ENCODE results near the gene CHI3L2. TPM values are rescaled to one million over a fixed set of nuclear protein-coding genes. Genes with fewer than 3 reads are reported as not detected.

The CHI3L2 gene
- total and polyA plus RNA-seq, 9 of the 15 experiments (the other 6 are each of a cell fraction or from before 2014, with no cell fraction given), result 0.07 to 0.27 (median 0.15) TPM; not detected in 6

DNA sequence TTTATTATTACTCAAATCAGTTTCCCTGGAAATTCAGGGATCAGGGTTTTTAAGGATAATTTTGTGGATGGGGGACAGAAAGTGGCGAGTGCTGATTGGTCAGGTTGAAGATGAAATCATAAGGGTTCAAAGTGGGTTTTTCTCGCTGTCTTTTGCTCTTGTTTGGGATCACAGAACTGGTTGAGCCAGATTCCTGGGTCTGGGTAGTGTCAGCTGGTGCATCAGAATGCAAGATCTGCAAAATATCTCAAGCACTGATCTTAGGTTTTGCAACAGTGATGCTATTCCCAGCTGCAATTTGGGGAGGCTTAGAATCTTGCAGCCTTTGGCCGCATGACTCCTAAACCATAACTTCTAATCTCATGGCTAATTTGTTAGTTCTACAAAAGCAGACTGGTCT, 9.3 kb downstream of the CHI3L2 start (continued):
- TF ChIP-seq TBP (optimal IDR thresholded peaks at IDR 0.05; ENCODE audit: low read depth, low read length), result no peak
- TF ChIP-seq, protein P1, sequence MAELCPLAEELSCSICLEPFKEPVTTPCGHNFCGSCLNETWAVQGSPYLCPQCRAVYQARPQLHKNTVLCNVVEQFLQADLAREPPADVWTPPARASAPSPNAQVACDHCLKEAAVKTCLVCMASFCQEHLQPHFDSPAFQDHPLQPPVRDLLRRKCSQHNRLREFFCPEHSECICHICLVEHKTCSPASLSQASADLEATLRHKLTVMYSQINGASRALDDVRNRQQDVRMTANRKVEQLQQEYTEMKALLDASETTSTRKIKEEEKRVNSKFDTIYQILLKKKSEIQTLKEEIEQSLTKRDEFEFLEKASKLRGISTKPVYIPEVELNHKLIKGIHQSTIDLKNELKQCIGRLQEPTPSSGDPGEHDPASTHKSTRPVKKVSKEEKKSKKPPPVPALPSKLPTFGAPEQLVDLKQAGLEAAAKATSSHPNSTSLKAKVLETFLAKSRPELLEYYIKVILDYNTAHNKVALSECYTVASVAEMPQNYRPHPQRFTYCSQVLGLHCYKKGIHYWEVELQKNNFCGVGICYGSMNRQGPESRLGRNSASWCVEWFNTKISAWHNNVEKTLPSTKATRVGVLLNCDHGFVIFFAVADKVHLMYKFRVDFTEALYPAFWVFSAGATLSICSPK (IDR thresholded peaks at IDR 0.05; ENCODE audit: borderline replicate concordance), result no peak
- TF ChIP-seq, protein P2, sequence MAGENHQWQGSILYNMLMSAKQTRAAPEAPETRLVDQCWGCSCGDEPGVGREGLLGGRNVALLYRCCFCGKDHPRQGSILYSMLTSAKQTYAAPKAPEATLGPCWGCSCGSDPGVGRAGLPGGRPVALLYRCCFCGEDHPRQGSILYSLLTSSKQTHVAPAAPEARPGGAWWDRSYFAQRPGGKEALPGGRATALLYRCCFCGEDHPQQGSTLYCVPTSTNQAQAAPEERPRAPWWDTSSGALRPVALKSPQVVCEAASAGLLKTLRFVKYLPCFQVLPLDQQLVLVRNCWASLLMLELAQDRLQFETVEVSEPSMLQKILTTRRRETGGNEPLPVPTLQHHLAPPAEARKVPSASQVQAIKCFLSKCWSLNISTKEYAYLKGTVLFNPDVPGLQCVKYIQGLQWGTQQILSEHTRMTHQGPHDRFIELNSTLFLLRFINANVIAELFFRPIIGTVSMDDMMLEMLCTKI (IDR thresholded peaks at IDR 0.05; ENCODE audit: partially characterized antibody), result no peak

- ATAC-seq (no peak), FAIRE-seq (no peak), DNase-seq (ENCODE audit: extremely low read depth in 1 of 4, low spot score in 3 of 4) (no peak)
- H3K9ac ChIP-seq (ENCODE audit: insufficient read depth in 1 of 2, low read depth in 2 of 2, low read length in 2 of 2), result no peak overlapping the region
- H2AFZ ChIP-seq (ENCODE audit: low read depth, low read length), result no peak overlapping the region
- H3K4me2 ChIP-seq (ENCODE audit: insufficient read depth, low read length), result no peak overlapping the region
- WGBS (ENCODE audit: insufficient coverage, low coverage, missing lambda C conversion rate), result 0% methylated on average over 5 of the region's 5 CpGs
- no TSS peak for BruUV-seq (replicated peaks)
- no peaks in the 10 kb centered on the region for H3K79me2 ChIP-seq (ENCODE audit: control insufficient read depth, insufficient read depth, low read length)
- H3K9me1 ChIP-seq (ENCODE audit: control insufficient read depth, insufficient read depth, low read length), result no peaks in the 10 kb centered on the region
- H3K27me3 ChIP-seq (ENCODE audit: control insufficient read depth in 2 of 2, insufficient read depth in 2 of 2, low read length in 2 of 2), result peaks cover 6 to 11% of the 10 kb centered on the region in 2 experiments; a peak in 4 of 5 replicates
- ChIA-PET CTCF (ENCODE audit: low intra/inter-chr PET ratio) (no interaction called here), POLR2A (interaction anchor here (1.3 kb wide), 1 partner anchor 29 kb away, joined by 3 read pairs; no protein-coding TSS in a partner anchor)
- in situ Hi-C loops (cut with MboI) (no loop called here), intact Hi-C loops (cut with micrococcal nuclease) (no loop called here)
- H4K20me1 ChIP-seq (replicated peaks; ENCODE audit: control insufficient read depth, insufficient read depth, low read length), result no peaks in the 10 kb centered on the region
- H3K4me3 ChIP-seq, result no peak overlapping the region
- no peak for TF ChIP-seq NEUROD1 (IDR thresholded peaks at IDR 0.05; ENCODE audit: borderline replicate concordance, low read depth, low read length, partially characterized antibody)
- TF ChIP-seq SNIP1 (IDR thresholded peaks at IDR 0.05; ENCODE audit: low read depth), result no peak
- no peak for TF ChIP-seq XRCC4 (IDR thresholded peaks at IDR 0.05; ENCODE audit: extremely low read depth, insufficient read depth, insufficient read length)
- TF ChIP-seq ZNF780A (CRISPR knock-in tag; IDR thresholded peaks at IDR 0.05), result no peak
- no peak for TF ChIP-seq FOXK1 (CRISPR knock-in tag; IDR thresholded peaks at IDR 0.05; ENCODE audit: borderline replicate concordance)
- TF ChIP-seq ARHGAP35 (IDR thresholded peaks at IDR 0.05; ENCODE audit: partially characterized antibody), result no peak
- TF ChIP-seq RFX5 (IDR thresholded peaks at IDR 0.05; ENCODE audit: low read depth, low read length), result no peak
- no peak for TF ChIP-seq ZNF408 (CRISPR knock-in tag; IDR thresholded peaks at IDR 0.05; ENCODE audit: low read depth)
- TF ChIP-seq NCOR1 (IDR thresholded peaks at IDR 0.05), result no peak
- no peak for TF ChIP-seq GABPB2 (CRISPR knock-in tag; conservative IDR thresholded peaks at IDR 0.05)
- TF ChIP-seq CEBPG (CRISPR knock-in tag; IDR thresholded peaks at IDR 0.05), result no peak
- no peak for TF ChIP-seq CEBPG (tag; conservative IDR thresholded peaks at IDR 0.05 in 1 of 2, IDR thresholded peaks at IDR 0.05 in 1 of 2)
- TF ChIP-seq FOXP1 (CRISPR knock-in tag; IDR thresholded peaks at IDR 0.05), result no peak
- TF ChIP-seq HEY1 (CRISPR knock-in tag; IDR thresholded peaks at IDR 0.05; ENCODE audit: borderline replicate concordance), result no peak
- TF ChIP-seq HDAC3 (IDR thresholded peaks at IDR 0.05; ENCODE audit: borderline replicate concordance, partially characterized antibody), result no peak
- TF ChIP-seq ZNF121 (CRISPR knock-in tag; conservative IDR thresholded peaks at IDR 0.05), result no peak
- TF ChIP-seq ZNF57 (CRISPR knock-in tag; IDR thresholded peaks at IDR 0.05), result no peak
- no peaks in the 10 kb centered on the region for H3K36me3 ChIP-seq (ENCODE audit: control insufficient read depth, insufficient read depth, low read length)
- no peaks in the 10 kb centered on the region for H3K4me1 ChIP-seq (replicated peaks in 1 of 2; ENCODE audit: control insufficient read depth in 2 of 2, insufficient read depth in 2 of 2, low read length in 2 of 2)
- no peaks in the 10 kb centered on the region for H3K9me3 ChIP-seq (replicated peaks; ENCODE audit: control insufficient read depth, insufficient read depth, low read depth, low read length)
- H3K27ac ChIP-seq (ENCODE audit: extremely low read depth, low read depth, low read length), result no peak overlapping the region
Measured at GRCh38 chr1:111238056-111238795, 10.7 kb downstream of the CHI3L2 start.
